Measurements from ENCODE around the gene RIN3. TPM values are rescaled to one million over a fixed set of nuclear protein-coding genes. Genes with fewer than 3 reads are reported as not detected.

The RIN3 gene
- total RNA-seq, 1 experiment from 2014 or later = 4.8 TPM

GRCh38 chr14:92641306-92641705 lies 127.7 kb downstream of the RIN3 start:
- H3K4me3 ChIP-seq (ENCODE audit: low read length) = no peak overlapping the region
- H3K79me2 ChIP-seq (ENCODE audit: low read length) = no peaks in the 10 kb centered on the region
- ATAC-seq (no peak), DNase-seq (no peak)
- H3K9me3 ChIP-seq (ENCODE audit: low read length) = no peaks in the 10 kb centered on the region
- H3K4me2 ChIP-seq (ENCODE audit: low read length) = no peak overlapping the region
- no peak overlapping the region for H3K9ac ChIP-seq (ENCODE audit: low read length)
- BruUV-seq (replicated peaks) = no TSS peak
- H3K27me3 ChIP-seq (ENCODE audit: low read length) = no peaks in the 10 kb centered on the region
- ChIA-PET POLR2A (ENCODE audit: unreplicated experiment) (no interaction called here), CTCF (no interaction called here)
- peaks cover 14% of the 10 kb centered on the region for H3F3A ChIP-seq (ENCODE audit: low read length, unreplicated experiment)
- no peak overlapping the region for H2AFZ ChIP-seq (ENCODE audit: low read length)
- no peak for TF ChIP-seq EZH2phosphoT487 (IDR thresholded peaks at IDR 0.05; ENCODE audit: borderline replicate concordance, low read length)
- H3K4me1 ChIP-seq (ENCODE audit: insufficient read depth, low read length) = peaks cover 28% of the 10 kb centered on the region
- no peaks in the 10 kb centered on the region for H4K20me1 ChIP-seq (ENCODE audit: low read length)
- intact Hi-C loops (cut with micrococcal nuclease) = no loop called here
- H3K27ac ChIP-seq (ENCODE audit: low read length) = no peak overlapping the region
- no peaks in the 10 kb centered on the region for H3K9me2 ChIP-seq (replicated peaks; ENCODE audit: low read length)
- H3K36me3 ChIP-seq (ENCODE audit: low read depth, low read length) = peaks cover 6% of the 10 kb centered on the region; the same call in 1 of the 2 replicates

DNA sequence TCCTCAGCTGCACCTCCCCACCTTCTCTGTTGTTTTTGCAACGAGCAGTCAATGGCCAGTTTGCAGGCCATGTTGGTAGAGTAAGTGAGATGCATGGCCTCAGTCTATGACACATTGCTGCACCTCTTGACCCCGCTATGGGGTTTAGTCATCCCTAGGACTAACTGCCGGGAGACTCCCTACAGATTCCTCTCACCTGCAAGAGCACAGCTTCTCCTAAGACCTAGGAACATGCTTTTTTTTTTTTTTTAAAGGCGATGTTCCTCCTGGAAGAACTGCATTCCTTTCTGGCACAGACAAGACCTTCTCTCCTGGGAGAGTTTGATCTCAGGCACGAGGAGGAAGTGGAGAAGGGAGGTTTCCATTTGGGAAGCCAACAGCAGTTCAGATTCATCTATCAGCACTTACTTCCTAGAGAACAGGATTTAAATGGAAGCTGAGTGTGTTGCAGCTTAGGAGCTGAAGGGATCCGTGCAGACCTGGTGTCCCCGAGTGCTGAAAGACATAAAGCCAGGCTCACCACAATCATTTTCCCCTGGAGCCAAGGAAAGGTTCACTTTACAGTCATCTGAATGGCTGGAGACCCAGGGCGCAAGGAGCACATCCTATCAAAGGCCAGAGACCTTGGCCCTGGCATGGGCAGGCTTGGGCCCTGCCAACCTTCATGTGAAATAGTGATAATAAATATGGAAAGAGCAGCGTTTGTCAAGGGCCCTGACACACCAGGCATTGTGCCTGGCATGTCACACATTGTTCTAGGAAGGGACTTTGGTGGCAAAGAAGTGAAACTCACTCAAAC lies 130.8 kb downstream of the RIN3 start:
- peak overlapping the region; percentile 1; the same call in 1 of the 2 replicates for H2AFZ ChIP-seq (ENCODE audit: low read length)
- H3K4me3 ChIP-seq (ENCODE audit: low read length) = no peak overlapping the region
- no peak for TF ChIP-seq EZH2 (IDR thresholded peaks at IDR 0.05; ENCODE audit: low read length, unreplicated experiment)
- H3K9me3 ChIP-seq (ENCODE audit: low read length) = no peaks in the 10 kb centered on the region
- peak; percentile 94 for DNase-seq
- peak; percentile 57 for ATAC-seq
- no TSS peak for BruUV-seq (replicated peaks)
- intact Hi-C loops (cut with micrococcal nuclease) = no loop called here
- H3K27ac ChIP-seq (ENCODE audit: low read length) = peak overlapping the region; percentile 94
- H3K9ac ChIP-seq (ENCODE audit: low read length) = peak overlapping the region; percentile 62
- peak overlapping the region; percentile 27 for H3K4me2 ChIP-seq (ENCODE audit: low read length)
- peaks cover 6% of the 10 kb centered on the region; the same call in 1 of the 2 replicates for H3K36me3 ChIP-seq (ENCODE audit: low read depth, low read length)
- H3K27me3 ChIP-seq (ENCODE audit: low read length) = no peaks in the 10 kb centered on the region
- no peaks in the 10 kb centered on the region for H3K79me2 ChIP-seq (ENCODE audit: low read length)
- peaks cover 14% of the 10 kb centered on the region for H3F3A ChIP-seq (ENCODE audit: low read length, unreplicated experiment)
- peaks cover 57% of the 10 kb centered on the region for H3K4me1 ChIP-seq (ENCODE audit: insufficient read depth, low read length)
- no peaks in the 10 kb centered on the region for H3K9me2 ChIP-seq (replicated peaks; ENCODE audit: low read length)
- ChIA-PET CTCF (no interaction called here), POLR2A (ENCODE audit: unreplicated experiment) (interaction anchor here (0.7 kb wide), 2 partner anchors 10 to 13 kb away, joined by 3 to 4 read pairs; no protein-coding TSS in a partner anchor)
- H4K20me1 ChIP-seq (ENCODE audit: low read length) = no peaks in the 10 kb centered on the region

DNA sequence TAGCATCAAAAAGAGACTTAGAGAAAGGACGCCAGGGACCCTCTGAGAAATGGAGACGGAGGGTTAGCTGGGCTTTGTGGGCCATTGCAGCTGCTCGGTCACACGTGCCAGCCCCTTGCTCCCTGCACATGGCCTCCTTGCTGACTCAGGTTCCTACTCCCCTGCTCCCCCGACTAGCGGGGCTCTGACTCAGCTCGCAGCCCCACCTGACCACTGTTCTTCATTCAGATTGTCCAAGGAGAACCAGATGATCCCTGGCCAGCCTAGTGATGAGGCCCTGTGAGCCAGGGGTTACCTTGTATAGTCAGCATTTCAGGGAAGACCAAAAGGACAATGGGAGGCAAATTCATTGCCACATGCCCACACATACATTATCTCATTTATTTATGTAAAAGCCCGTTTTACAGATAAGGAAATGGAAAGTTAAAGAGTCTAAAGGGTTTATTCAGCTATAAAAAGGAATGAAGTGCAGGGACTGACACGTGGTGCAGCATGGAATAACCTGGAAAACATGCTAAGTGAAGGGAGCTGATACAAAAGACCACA lies 131.5 kb downstream of the RIN3 start:
- H3K27ac ChIP-seq (ENCODE audit: low read length) = peak overlapping the region; percentile 94
- POLR2A ChIA-PET (ENCODE audit: unreplicated experiment) = no interaction called here
- BruUV-seq (replicated peaks) = no TSS peak

More for the DNA sequence above, 131.5 kb downstream of the RIN3 start:
- intact Hi-C loops (cut with micrococcal nuclease) = loop anchor here (5.0 kb wide), 1 partner anchor 37 kb away; no protein-coding TSS in a partner anchor
- Histone ChIP-seq H3K4me1 (ENCODE audit: insufficient read depth, low read length) (peaks cover 61% of the 10 kb centered on the region), H3K27me3 (ENCODE audit: low read length) (no peaks in the 10 kb centered on the region), H3K9ac (ENCODE audit: low read length) (peak overlapping the region; percentile 62), H2AFZ (ENCODE audit: low read length) (no peak overlapping the region), H3K4me3 (ENCODE audit: low read length) (no peak overlapping the region), H3K4me2 (ENCODE audit: low read length) (0 out of 2 replicates have a peak overlapping the region, but pooled peaks have one; percentile 27), H4K20me1 (ENCODE audit: low read length) (no peaks in the 10 kb centered on the region), H3K79me2 (ENCODE audit: low read length) (no peaks in the 10 kb centered on the region), H3F3A (ENCODE audit: low read length, unreplicated experiment) (peaks cover 14% of the 10 kb centered on the region), H3K9me2 (replicated peaks; ENCODE audit: low read length) (no peaks in the 10 kb centered on the region), H3K36me3 (ENCODE audit: low read depth, low read length) (peaks cover 6% of the 10 kb centered on the region; the same call in 1 of the 2 replicates), H3K9me3 (ENCODE audit: low read length) (no peaks in the 10 kb centered on the region)
- ATAC-seq = no peak
- TF ChIP-seq EZH2phosphoT487 (IDR thresholded peaks at IDR 0.05; ENCODE audit: borderline replicate concordance, low read length) (no peak), EZH2 (IDR thresholded peaks at IDR 0.05; ENCODE audit: low read length, unreplicated experiment) (no peak)
- TF ChIP-seq, protein P1, sequence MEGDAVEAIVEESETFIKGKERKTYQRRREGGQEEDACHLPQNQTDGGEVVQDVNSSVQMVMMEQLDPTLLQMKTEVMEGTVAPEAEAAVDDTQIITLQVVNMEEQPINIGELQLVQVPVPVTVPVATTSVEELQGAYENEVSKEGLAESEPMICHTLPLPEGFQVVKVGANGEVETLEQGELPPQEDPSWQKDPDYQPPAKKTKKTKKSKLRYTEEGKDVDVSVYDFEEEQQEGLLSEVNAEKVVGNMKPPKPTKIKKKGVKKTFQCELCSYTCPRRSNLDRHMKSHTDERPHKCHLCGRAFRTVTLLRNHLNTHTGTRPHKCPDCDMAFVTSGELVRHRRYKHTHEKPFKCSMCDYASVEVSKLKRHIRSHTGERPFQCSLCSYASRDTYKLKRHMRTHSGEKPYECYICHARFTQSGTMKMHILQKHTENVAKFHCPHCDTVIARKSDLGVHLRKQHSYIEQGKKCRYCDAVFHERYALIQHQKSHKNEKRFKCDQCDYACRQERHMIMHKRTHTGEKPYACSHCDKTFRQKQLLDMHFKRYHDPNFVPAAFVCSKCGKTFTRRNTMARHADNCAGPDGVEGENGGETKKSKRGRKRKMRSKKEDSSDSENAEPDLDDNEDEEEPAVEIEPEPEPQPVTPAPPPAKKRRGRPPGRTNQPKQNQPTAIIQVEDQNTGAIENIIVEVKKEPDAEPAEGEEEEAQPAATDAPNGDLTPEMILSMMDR (conservative IDR thresholded peaks at IDR 0.05; ENCODE audit: low read depth, low read length) = no peak
- CTCF ChIA-PET = no interaction called here
- peak; percentile 34 for DNase-seq

Data from PC-3 (cell line).